GM23338 (cell line): ENCODE measurements around the gene FRMD3. TPM values are rescaled to one million over a fixed set of nuclear protein-coding genes. Genes with fewer than 3 reads are reported as not detected.

Source experiments
- CREB1 ChIP-seq: fragments of 250-450 bp; sonication (Bioruptor Pico); IDR thresholded peaks from 2 replicates; pipeline ENCODE4 v1.5.0; 2020; ENCODE audit warnings: low read depth, mild to moderate bottlenecking, moderate library complexity
- EZH2 ChIP-seq: fragments of 200-600 bp; sonication (generic); IDR thresholded peaks from one replicate; pipeline ENCODE4 v1.8.0; 2017; ENCODE audit warnings: antibody characterized with exemption, mild to moderate bottlenecking, low read depth; ENCODE audit not compliant: unreplicated experiment
- EZH2phosphoT487 ChIP-seq: fragments of 200-600 bp; sonication (generic); IDR thresholded peaks from one replicate; pipeline ENCODE4 v1.8.1; 2018; ENCODE audit warnings: antibody characterized with exemption; ENCODE audit not compliant: unreplicated experiment
- JUNB ChIP-seq: IDR thresholded peaks from one replicate; pipeline ENCODE4 v1.6.1; 2016; ENCODE audit warnings: antibody characterized with exemption; ENCODE audit not compliant: unreplicated experiment
- NANOG ChIP-seq: IDR thresholded peaks from 2 replicates; pipeline ENCODE4 v1.6.1; 2016; ENCODE audit warnings: antibody characterized with exemption, borderline replicate concordance
- POLR2AphosphoS5 ChIP-seq: IDR thresholded peaks from 2 replicates; pipeline ENCODE4 v1.6.1; 2016; ENCODE audit warnings: antibody characterized with exemption, low read depth
- STAT1 ChIP-seq: IDR thresholded peaks from one replicate; pipeline ENCODE4 v1.6.1; 2016; ENCODE audit warnings: antibody characterized with exemption; ENCODE audit not compliant: unreplicated experiment
- polyA plus RNA-seq: library from polyadenylated mRNA; unstranded; fragments of >200 nt; fragmentation: Nextera tagmentation; extraction: Ambion mirVana; gene quantifications from 2 replicates; pipeline ENCODE4 v1.2.1, GENCODE V29; 2016
- total RNA-seq: library from RNA; depleted of rRNA; stranded (reverse); fragments of >200 nt; shearing (Covaris generic); gene quantifications from 2 replicates; pipeline ENCODE4 v1.2.3, GENCODE V29; 2014
- TF ChIP-seq, protein P1 (sequence below): fragments of 250-450 bp; sonication (Bioruptor Pico); IDR thresholded peaks from 2 replicates; pipeline ENCODE4 v1.5.0; 2020; ENCODE audit warnings: mild to moderate bottlenecking, moderate library complexity
- TF ChIP-seq, protein P2 (sequence below): IDR thresholded peaks from one replicate; pipeline ENCODE4 v1.6.1; 2018; ENCODE audit warnings: antibody characterized with exemption; ENCODE audit not compliant: unreplicated experiment

FRMD3 gene
- total and polyA plus RNA-seq, 2 experiments from 2014 or later, result 0.47 to 1.2 TPM

DNA sequence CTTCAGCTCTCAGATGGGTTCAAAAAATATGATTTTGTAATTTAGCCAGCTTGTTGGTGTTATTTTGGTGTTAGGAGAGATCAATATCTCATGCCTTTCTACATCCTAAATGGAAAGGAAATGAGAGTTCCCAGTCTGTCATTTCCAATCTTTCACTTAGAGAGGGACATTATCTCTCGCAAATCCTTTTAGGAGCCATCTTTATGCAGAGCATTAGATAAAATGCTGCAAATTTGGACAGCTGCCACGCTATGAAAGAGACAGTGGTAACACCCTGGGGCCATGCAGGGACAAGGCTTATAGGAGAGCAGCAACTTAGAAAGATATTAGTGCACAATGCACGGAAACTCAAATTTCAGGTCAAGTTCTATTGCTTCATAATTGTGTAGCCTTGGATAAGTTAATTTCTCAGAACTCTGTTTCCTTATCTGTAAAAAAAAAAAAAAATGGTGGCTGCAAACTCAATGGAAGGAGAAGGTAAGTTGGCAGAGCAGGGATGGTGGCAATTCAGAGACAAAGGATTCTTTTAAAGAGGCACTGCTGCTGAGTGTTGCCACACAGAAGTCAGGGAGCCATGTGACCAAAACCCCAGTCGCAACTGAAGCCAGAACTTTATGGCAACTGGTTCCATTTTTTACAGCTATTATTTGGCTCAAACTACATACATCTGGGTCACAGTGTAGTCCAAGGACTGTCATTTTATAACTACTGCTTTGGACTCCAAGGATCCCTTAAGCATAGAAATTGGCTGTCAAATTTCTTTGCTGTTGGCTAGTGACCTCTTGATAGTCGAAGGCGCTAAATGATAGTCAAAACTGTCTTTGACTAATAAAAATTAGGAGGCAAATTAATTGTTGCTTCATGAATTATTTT, 210.2 kb downstream of the FRMD3 start (continued):
- TF ChIP-seq, protein P1, sequence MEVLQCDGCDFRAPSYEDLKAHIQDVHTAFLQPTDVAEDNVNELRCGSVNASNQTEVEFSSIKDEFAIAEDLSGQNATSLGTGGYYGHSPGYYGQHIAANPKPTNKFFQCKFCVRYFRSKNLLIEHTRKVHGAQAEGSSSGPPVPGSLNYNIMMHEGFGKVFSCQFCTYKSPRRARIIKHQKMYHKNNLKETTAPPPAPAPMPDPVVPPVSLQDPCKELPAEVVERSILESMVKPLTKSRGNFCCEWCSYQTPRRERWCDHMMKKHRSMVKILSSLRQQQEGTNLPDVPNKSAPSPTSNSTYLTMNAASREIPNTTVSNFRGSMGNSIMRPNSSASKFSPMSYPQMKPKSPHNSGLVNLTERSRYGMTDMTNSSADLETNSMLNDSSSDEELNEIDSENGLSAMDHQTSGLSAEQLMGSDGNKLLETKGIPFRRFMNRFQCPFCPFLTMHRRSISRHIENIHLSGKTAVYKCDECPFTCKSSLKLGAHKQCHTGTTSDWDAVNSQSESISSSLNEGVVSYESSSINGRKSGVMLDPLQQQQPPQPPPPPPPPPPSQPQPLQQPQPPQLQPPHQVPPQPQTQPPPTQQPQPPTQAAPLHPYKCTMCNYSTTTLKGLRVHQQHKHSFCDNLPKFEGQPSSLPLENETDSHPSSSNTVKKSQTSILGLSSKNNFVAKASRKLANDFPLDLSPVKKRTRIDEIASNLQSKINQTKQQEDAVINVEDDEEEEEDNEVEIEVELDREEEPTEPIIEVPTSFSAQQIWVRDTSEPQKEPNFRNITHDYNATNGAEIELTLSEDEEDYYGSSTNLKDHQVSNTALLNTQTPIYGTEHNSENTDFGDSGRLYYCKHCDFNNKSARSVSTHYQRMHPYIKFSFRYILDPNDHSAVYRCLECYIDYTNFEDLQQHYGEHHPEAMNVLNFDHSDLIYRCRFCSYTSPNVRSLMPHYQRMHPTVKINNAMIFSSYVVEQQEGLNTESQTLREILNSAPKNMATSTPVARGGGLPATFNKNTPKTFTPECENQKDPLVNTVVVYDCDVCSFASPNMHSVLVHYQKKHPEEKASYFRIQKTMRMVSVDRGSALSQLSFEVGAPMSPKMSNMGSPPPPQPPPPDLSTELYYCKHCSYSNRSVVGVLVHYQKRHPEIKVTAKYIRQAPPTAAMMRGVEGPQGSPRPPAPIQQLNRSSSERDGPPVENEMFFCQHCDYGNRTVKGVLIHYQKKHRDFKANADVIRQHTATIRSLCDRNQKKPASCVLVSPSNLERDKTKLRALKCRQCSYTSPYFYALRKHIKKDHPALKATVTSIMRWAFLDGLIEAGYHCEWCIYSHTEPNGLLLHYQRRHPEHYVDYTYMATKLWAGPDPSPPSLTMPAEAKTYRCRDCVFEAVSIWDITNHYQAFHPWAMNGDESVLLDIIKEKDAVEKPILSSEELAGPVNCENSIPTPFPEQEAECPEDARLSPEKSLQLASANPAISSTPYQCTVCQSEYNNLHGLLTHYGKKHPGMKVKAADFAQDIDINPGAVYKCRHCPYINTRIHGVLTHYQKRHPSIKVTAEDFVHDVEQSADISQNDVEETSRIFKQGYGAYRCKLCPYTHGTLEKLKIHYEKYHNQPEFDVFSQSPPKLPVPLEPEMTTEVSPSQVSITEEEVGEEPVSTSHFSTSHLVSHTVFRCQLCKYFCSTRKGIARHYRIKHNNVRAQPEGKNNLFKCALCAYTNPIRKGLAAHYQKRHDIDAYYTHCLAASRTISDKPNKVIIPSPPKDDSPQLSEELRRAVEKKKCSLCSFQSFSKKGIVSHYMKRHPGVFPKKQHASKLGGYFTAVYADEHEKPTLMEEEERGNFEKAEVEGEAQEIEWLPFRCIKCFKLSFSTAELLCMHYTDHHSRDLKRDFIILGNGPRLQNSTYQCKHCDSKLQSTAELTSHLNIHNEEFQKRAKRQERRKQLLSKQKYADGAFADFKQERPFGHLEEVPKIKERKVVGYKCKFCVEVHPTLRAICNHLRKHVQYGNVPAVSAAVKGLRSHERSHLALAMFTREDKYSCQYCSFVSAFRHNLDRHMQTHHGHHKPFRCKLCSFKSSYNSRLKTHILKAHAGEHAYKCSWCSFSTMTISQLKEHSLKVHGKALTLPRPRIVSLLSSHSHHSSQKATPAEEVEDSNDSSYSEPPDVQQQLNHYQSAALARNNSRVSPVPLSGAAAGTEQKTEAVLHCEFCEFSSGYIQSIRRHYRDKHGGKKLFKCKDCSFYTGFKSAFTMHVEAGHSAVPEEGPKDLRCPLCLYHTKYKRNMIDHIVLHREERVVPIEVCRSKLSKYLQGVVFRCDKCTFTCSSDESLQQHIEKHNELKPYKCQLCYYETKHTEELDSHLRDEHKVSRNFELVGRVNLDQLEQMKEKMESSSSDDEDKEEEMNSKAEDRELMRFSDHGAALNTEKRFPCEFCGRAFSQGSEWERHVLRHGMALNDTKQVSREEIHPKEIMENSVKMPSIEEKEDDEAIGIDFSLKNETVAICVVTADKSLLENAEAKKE (CRISPR knock-in tag), result no peak
- TF ChIP-seq JUNB, result no peak
- no peak for TF ChIP-seq CREB1 (CRISPR knock-in tag)
- no peak for TF ChIP-seq NANOG
- TF ChIP-seq EZH2phosphoT487, result no peak
- TF ChIP-seq EZH2, result no peak
- TF ChIP-seq, protein P2, sequence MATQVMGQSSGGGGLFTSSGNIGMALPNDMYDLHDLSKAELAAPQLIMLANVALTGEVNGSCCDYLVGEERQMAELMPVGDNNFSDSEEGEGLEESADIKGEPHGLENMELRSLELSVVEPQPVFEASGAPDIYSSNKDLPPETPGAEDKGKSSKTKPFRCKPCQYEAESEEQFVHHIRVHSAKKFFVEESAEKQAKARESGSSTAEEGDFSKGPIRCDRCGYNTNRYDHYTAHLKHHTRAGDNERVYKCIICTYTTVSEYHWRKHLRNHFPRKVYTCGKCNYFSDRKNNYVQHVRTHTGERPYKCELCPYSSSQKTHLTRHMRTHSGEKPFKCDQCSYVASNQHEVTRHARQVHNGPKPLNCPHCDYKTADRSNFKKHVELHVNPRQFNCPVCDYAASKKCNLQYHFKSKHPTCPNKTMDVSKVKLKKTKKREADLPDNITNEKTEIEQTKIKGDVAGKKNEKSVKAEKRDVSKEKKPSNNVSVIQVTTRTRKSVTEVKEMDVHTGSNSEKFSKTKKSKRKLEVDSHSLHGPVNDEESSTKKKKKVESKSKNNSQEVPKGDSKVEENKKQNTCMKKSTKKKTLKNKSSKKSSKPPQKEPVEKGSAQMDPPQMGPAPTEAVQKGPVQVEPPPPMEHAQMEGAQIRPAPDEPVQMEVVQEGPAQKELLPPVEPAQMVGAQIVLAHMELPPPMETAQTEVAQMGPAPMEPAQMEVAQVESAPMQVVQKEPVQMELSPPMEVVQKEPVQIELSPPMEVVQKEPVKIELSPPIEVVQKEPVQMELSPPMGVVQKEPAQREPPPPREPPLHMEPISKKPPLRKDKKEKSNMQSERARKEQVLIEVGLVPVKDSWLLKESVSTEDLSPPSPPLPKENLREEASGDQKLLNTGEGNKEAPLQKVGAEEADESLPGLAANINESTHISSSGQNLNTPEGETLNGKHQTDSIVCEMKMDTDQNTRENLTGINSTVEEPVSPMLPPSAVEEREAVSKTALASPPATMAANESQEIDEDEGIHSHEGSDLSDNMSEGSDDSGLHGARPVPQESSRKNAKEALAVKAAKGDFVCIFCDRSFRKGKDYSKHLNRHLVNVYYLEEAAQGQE, result no peak
- no peak for TF ChIP-seq POLR2AphosphoS5
- TF ChIP-seq STAT1, result no peak
